GM18870 (cell line): ENCODE results near the gene TRIM74.
A peak's percentile ranks its signal among the peaks of the same experiment; 100 is the strongest.
"Not testable (repeated sequence)": the region's sequence is repeated elsewhere in the genome, so short reads cannot be mapped to it uniquely, and the experiment has no call there.

ENCODE experiments used
- ATAC-seq: cut with Tn5 transposase; IDR thresholded peaks from one replicate; pipeline ENCODE4 v1.9.1; 2021; ENCODE audit warnings: moderate library complexity; ENCODE audit not compliant: unreplicated experiment

The TRIM74 gene

GRCh38 chr7:72960029-72960428 lies 9.2 kb downstream of the TRIM74 start:
- ATAC-seq: not testable (repeated sequence)

- ATAC-seq: peak; percentile 82
Observed at GRCh38 chr7:72954563-72955198, 14.6 kb downstream of the TRIM74 start.

- ATAC-seq: peak; percentile 39
Observed at GRCh38 chr7:72953901-72954562, 15.2 kb downstream of the TRIM74 start.

GRCh38 chr7:72950432-72950831 lies 18.8 kb downstream of the TRIM74 start:
- not testable (repeated sequence) for ATAC-seq

GRCh38 chr7:72949686-72950085 lies 19.6 kb downstream of the TRIM74 start:
- ATAC-seq: not testable (repeated sequence)

- not testable (repeated sequence) for ATAC-seq
Observed at GRCh38 chr7:72949276-72949675, 20.0 kb downstream of the TRIM74 start.

- not testable (repeated sequence) for ATAC-seq
Observed at GRCh38 chr7:72948714-72949113, 20.6 kb downstream of the TRIM74 start.

- ATAC-seq: not testable (repeated sequence)
Observed at GRCh38 chr7:72946130-72946745, 23.0 kb downstream of the TRIM74 start.

- ATAC-seq: not testable (repeated sequence)
Observed at GRCh38 chr7:72945597-72945996, 23.7 kb downstream of the TRIM74 start.

- ATAC-seq: not testable (repeated sequence)
Observed at GRCh38 chr7:72944937-72945336, 24.3 kb downstream of the TRIM74 start.

GRCh38 chr7:72942956-72943355 lies 26.3 kb downstream of the TRIM74 start:
- ATAC-seq: not testable (repeated sequence)

GRCh38 chr7:72942022-72942705 lies 27.1 kb downstream of the TRIM74 start:
- not testable (repeated sequence) for ATAC-seq

GRCh38 chr7:72928216-72928615 lies 41.0 kb downstream of the TRIM74 start:
- ATAC-seq: not testable (repeated sequence)

GRCh38 chr7:72927791-72928190 lies 41.5 kb downstream of the TRIM74 start:
- ATAC-seq: not testable (repeated sequence)

GRCh38 chr7:72925546-72926120 lies 43.6 kb downstream of the TRIM74 start:
- no peak for ATAC-seq

GRCh38 chr7:72924733-72925545 lies 44.3 kb downstream of the TRIM74 start, which contains the start of gene POM121:
TSS of gene POM121 (plus strand) at chr7:72925095. CDS start at chr7:72925122, 27 bp downstream.
- peak; percentile 58 for ATAC-seq

- ATAC-seq: peak; percentile 25
Observed at GRCh38 chr7:72924386-72924732, 44.9 kb downstream of the TRIM74 start.

GRCh38 chr7:72919256-72919775 lies 50.0 kb downstream of the TRIM74 start:
- ATAC-seq: no peak

- ATAC-seq: peak; percentile 84
Observed at GRCh38 chr7:72914756-72915525, 54.3 kb downstream of the TRIM74 start.
